ENCODE results near the gene KRTAP12-2. TPM values are rescaled to one million over a fixed set of nuclear protein-coding genes. Genes with fewer than 3 reads are reported as not detected.

KRTAP12-2 gene
- total and polyA plus RNA-seq, 2 experiments from 2014 or later, result not detected

GRCh38 chr21:44681861-44682579 lies 15.3 kb upstream of the KRTAP12-2 start, which contains the start of gene KRTAP12-1:
Gene KRTAP12-1 (minus strand): TSS chr21:44682163. CDS start chr21:44682123, 40 bp downstream.
- Histone ChIP-seq H3K27ac (no peak within 1 kb of the TSS), H3K36me3 (no peaks in the 10 kb centered on the region), H3K4me3 (no peak within 1 kb of the TSS), H3K4me1 (ENCODE audit: low read depth) (no peaks in the 10 kb centered on the region), H3K27me3 (no peaks in the 10 kb centered on the region), H3K9me3 (ENCODE audit: low read depth) (no peaks in the 10 kb centered on the region)
- no peak for DNase-seq (ENCODE audit: low read depth in 1 of 2, low spot score in 1 of 2)
- no peak for TF ChIP-seq CTCF (IDR thresholded peaks at IDR 0.05; ENCODE audit: low read depth, low read length)

GRCh38 chr21:44681152-44681551 lies 14.4 kb upstream of the KRTAP12-2 start:
- Histone ChIP-seq H3K4me3 (no peak overlapping the region), H3K27ac (no peak overlapping the region), H3K27me3 (no peaks in the 10 kb centered on the region), H3K9me3 (ENCODE audit: low read depth) (no peaks in the 10 kb centered on the region), H3K4me1 (ENCODE audit: low read depth) (no peaks in the 10 kb centered on the region), H3K36me3 (no peaks in the 10 kb centered on the region)
- DNase-seq (ENCODE audit: low read depth in 1 of 2, low spot score in 1 of 2), result no peak
- no peak for TF ChIP-seq CTCF (IDR thresholded peaks at IDR 0.05; ENCODE audit: low read depth, low read length)

GRCh38 chr21:44677881-44678280 lies 11.2 kb upstream of the KRTAP12-2 start:
- Histone ChIP-seq H3K9me3 (ENCODE audit: low read depth) (no peaks in the 10 kb centered on the region), H3K4me1 (ENCODE audit: low read depth) (no peaks in the 10 kb centered on the region), H3K4me3 (no peak overlapping the region), H3K27ac (no peak overlapping the region), H3K27me3 (no peaks in the 10 kb centered on the region), H3K36me3 (no peaks in the 10 kb centered on the region)
- DNase-seq (ENCODE audit: low read depth in 1 of 2, low spot score in 1 of 2), result no peak
- TF ChIP-seq CTCF (IDR thresholded peaks at IDR 0.05; ENCODE audit: low read depth, low read length), result no peak

GRCh38 chr21:44671911-44672310 lies 5.2 kb upstream of the KRTAP12-2 start:
- Histone ChIP-seq H3K4me1 (ENCODE audit: low read depth) (no peaks in the 10 kb centered on the region), H3K27me3 (no peaks in the 10 kb centered on the region), H3K36me3 (no peaks in the 10 kb centered on the region), H3K9me3 (ENCODE audit: low read depth) (no peaks in the 10 kb centered on the region), H3K27ac (no peak overlapping the region), H3K4me3 (no peak overlapping the region)
- TF ChIP-seq CTCF (IDR thresholded peaks at IDR 0.05; ENCODE audit: low read depth, low read length), result no peak
- no peak for DNase-seq (ENCODE audit: low read depth in 1 of 2, low spot score in 1 of 2)

- H3K36me3 ChIP-seq, result no peaks in the 10 kb centered on the region
- H3K4me3 ChIP-seq, result no peak overlapping the region
- no peak for TF ChIP-seq CTCF (IDR thresholded peaks at IDR 0.05; ENCODE audit: low read depth, low read length)
- no peaks in the 10 kb centered on the region for H3K27me3 ChIP-seq
- H3K9me3 ChIP-seq (ENCODE audit: low read depth), result no peaks in the 10 kb centered on the region
- no peak for DNase-seq (ENCODE audit: low read depth in 1 of 2, low spot score in 1 of 2)
- H3K27ac ChIP-seq, result no peak overlapping the region
- H3K4me1 ChIP-seq (ENCODE audit: low read depth), result no peaks in the 10 kb centered on the region
Measured at GRCh38 chr21:44670642-44671432, 4.1 kb upstream of the KRTAP12-2 start.

Data from cardiac muscle cell (in vitro differentiated cells and primary cell).